Upper lobe of left lung (tissue), 6 donors: ENCODE data around the gene ZNF329. TPM values are rescaled to one million over a fixed set of nuclear protein-coding genes. Genes with fewer than 3 reads are reported as not detected.

Experiments used
- ATAC-seq, 2 donors: fragments of 200-7000 bp; cut with Tn5 transposase; one replicate each; pipeline ENCODE4 v1.9.1; 2022; ENCODE audit warnings: mild to moderate bottlenecking in 2 of 2, moderate library complexity in 2 of 2; ENCODE audit not compliant: low FRiP score in 2 of 2
- DNase-seq, 2 donors: peaks; one replicate each; pipeline ENCODE4 v3.0.0-alpha.2; 2019 to 2020
- H3K27ac ChIP-seq, 4 donors: fragments of 200-600 bp; sonication (generic); one replicate each; pipeline ENCODE4 v1.5.1; 2016 to 2019
- H3K27me3 ChIP-seq, 4 donors: fragments of 200-600 bp; sonication (generic); one replicate each; pipeline ENCODE4 v1.5.1; 2017 to 2019
- H3K36me3 ChIP-seq, 4 donors: fragments of 200-600 bp; sonication (generic); one replicate each; pipeline ENCODE4 v1.5.1; 2016 to 2019
- H3K4me1 ChIP-seq, 4 donors: fragments of 200-600 bp; sonication (generic); one replicate each; pipeline ENCODE4 v1.5.1; 2018 to 2019
- H3K4me3 ChIP-seq, 4 donors: fragments of 200-600 bp; sonication (generic); one replicate each; pipeline ENCODE4 v1.5.1; 2017 to 2019; ENCODE audit warnings: mild to moderate bottlenecking in 2 of 4, moderate library complexity in 1 of 4
- H3K9me3 ChIP-seq, 4 donors: fragments of 200-600 bp; sonication (generic); one replicate each; pipeline ENCODE4 v1.5.1; 2018 to 2019
- CTCF ChIP-seq, 6 experiments: fragments of 450-650 bp in 4 of 6; fragments of 200-600 bp in 2 of 6; sonication (generic) in 2 of 6; IDR thresholded peaks; one replicate each; pipeline ENCODE4 v1.5.1; 2016 to 2019; ENCODE audit warnings: antibody characterized with exemption in 6 of 6
- EP300 ChIP-seq, 4 donors: sonication (generic); formaldehyde crosslinking; IDR thresholded peaks; one replicate each; pipeline ENCODE4 v1.5.1; 2017; ENCODE audit warnings: antibody characterized with exemption in 4 of 4, control low read depth in 2 of 4
- POLR2A ChIP-seq, 4 donors: fragments of 450-650 bp; IDR thresholded peaks; one replicate each; pipeline ENCODE4 v1.5.1; 2016 to 2017; ENCODE audit warnings: antibody characterized with exemption in 4 of 4, mild to moderate bottlenecking in 2 of 4
- POLR2AphosphoS5 ChIP-seq, 2 donors: sonication (generic); formaldehyde crosslinking; IDR thresholded peaks; one replicate each; pipeline ENCODE4 v1.5.1; 2017; ENCODE audit warnings: antibody characterized with exemption in 2 of 2
- WGBS, 2 donors: methylation state at CpG; one replicate each; pipeline ENCODE4 v1.1.5; 2017 to 2018; 5-methylcytosine and 5-hydroxymethylcytosine counted together
- total RNA-seq, 6 donors: library from RNA; depleted of rRNA in 4 of 6; stranded (reverse); fragments of >200 nt in 4 of 6; gene quantifications; one replicate each; pipeline versions ENCODE4 v1.1.0 to v1.2.1, GENCODE V29; 2016 to 2021
- donor health status: DM: no; HTN: no; CAD: no; lungs with moderate emphysema.
- donor health status: DM: no; HTN: yes; CAD: no; lungs with severe emphysema.

Gene ZNF329
- total RNA-seq, 6 donors from 2014 or later = 4.9 to 18.4 (median 7.1) TPM

- H3K4me3 ChIP-seq = no peak overlapping the region
- no peaks in the 10 kb centered on the region for H3K4me1 ChIP-seq
- peaks cover 5 to 93% (median 77%) of the 10 kb centered on the region in 4 donors for H3K9me3 ChIP-seq
- WGBS, 2 donors = 96 to 98% methylated on average over 3 of the region's 3 CpGs
- no peak for TF ChIP-seq EP300 (IDR thresholded peaks at IDR 0.05)
- TF ChIP-seq POLR2A (IDR thresholded peaks at IDR 0.05) = no peak
- no peak for TF ChIP-seq CTCF (IDR thresholded peaks at IDR 0.05)
- TF ChIP-seq POLR2AphosphoS5 (IDR thresholded peaks at IDR 0.05) = no peak
- ATAC-seq (no peak), DNase-seq (no peak)
- peaks cover 0 to 42% (median 33%) of the 10 kb centered on the region in 4 donors for H3K36me3 ChIP-seq
- no peaks in the 10 kb centered on the region for H3K27me3 ChIP-seq
- H3K27ac ChIP-seq = no peak overlapping the region
Measured at GRCh38 chr19:58083021-58083420, 67.6 kb downstream of the ZNF329 start.

GRCh38 chr19:58079792-58080191, 70.8 kb downstream of the ZNF329 start:
- Histone ChIP-seq H3K4me1 (no peaks in the 10 kb centered on the region), H3K36me3 (peaks cover 0 to 11% (median 10%) of the 10 kb centered on the region in 4 donors), H3K27me3 (no peaks in the 10 kb centered on the region), H3K4me3 (no peak overlapping the region), H3K9me3 (peaks cover 5 to 82% (median 67%) of the 10 kb centered on the region in 4 donors), H3K27ac (no peak overlapping the region)
- WGBS, 2 donors = 96% methylated on average over 10 of the region's 10 CpGs
- ATAC-seq (no peak), DNase-seq (no peak)
- TF ChIP-seq POLR2AphosphoS5 (IDR thresholded peaks at IDR 0.05) (no peak), EP300 (IDR thresholded peaks at IDR 0.05) (no peak), CTCF (IDR thresholded peaks at IDR 0.05) (no peak), POLR2A (IDR thresholded peaks at IDR 0.05) (no peak)

Other genes starting within 250 kb of the ZNF329 start
- gene ZNF417, start 234.2 kb downstream of the ZNF329 start, total RNA-seq = 10 to 100 TPM in 5 of 6 donors, 1 to 10 TPM in 1; 7.3 to 24.1 (median 14.4) TPM
- gene ZNF418, start 215.4 kb downstream of the ZNF329 start, total RNA-seq = 10 to 100 TPM in 2 of 6 donors, 1 to 10 TPM in 4; 3.3 to 18.0 (median 5.7) TPM
- gene ZNF256, start 203.1 kb downstream of the ZNF329 start, total RNA-seq = 1 to 10 TPM; 1.1 to 4.9 (median 3.4) TPM
- gene C19orf18, start 176.3 kb downstream of the ZNF329 start, total RNA-seq = 1 to 10 TPM in 3 of 6 donors, under 1 TPM in 2, not detected in 1; 0.46 to 7.7 (median 1.2) TPM
- gene ZNF606, start 148.0 kb downstream of the ZNF329 start, total RNA-seq = 10 to 100 TPM in 5 of 6 donors, 1 to 10 TPM in 1; 9.6 to 40.9 (median 15.4) TPM
- 1 to 10 TPM in 2 of 6 donors, under 1 TPM in 1, not detected in 3; 0.61 to 2.1 (median 1.4) TPM for gene ZSCAN1, start 116.8 kb downstream of the ZNF329 start, total RNA-seq
- gene ZNF135, start 91.5 kb downstream of the ZNF329 start, total RNA-seq = 10 to 100 TPM in 1 of 6 donors, 1 to 10 TPM in 5; 1.7 to 11.5 (median 3.4) TPM
- gene ZSCAN18, start 52.6 kb downstream of the ZNF329 start, total RNA-seq = 100 to 1,000 TPM in 2 of 6 donors, 10 to 100 TPM in 4; 30.6 to 116 (median 74.1) TPM
- gene ZNF274, start 32.3 kb upstream of the ZNF329 start, total RNA-seq = 10 to 100 TPM; 19.0 to 63.9 (median 26.4) TPM
- 10 to 100 TPM; 12.8 to 36.7 (median 20.8) TPM for gene ZNF544, start 78.1 kb upstream of the ZNF329 start, total RNA-seq
- 10 to 100 TPM in 1 of 6 donors, 1 to 10 TPM in 5; 4.5 to 13.6 (median 7.1) TPM for gene ZNF8, start 128.2 kb upstream of the ZNF329 start, total RNA-seq
- gene ERVK3-1, start 154.6 kb upstream of the ZNF329 start, total RNA-seq = 10 to 100 TPM; 24.3 to 50.5 (median 37.0) TPM
- 1 to 10 TPM; 1.8 to 6.3 (median 3.7) TPM for gene ZSCAN22, start 176.2 kb upstream of the ZNF329 start, total RNA-seq
- 10 to 100 TPM in 5 of 6 donors, 1 to 10 TPM in 1; 8.4 to 26.6 (median 16.4) TPM for gene A1BG, start 202.7 kb upstream of the ZNF329 start, total RNA-seq
- gene ZNF497, start 212.0 kb upstream of the ZNF329 start, total RNA-seq = 10 to 100 TPM in 1 of 6 donors, 1 to 10 TPM in 5; 1.5 to 15.7 (median 4.0) TPM
- 1 to 10 TPM; 1.8 to 9.4 (median 3.7) TPM for gene ZNF837, start 230.2 kb upstream of the ZNF329 start, total RNA-seq
- 1,000 to 10,000 TPM in 1 of 6 donors, 100 to 1,000 TPM in 5; 291 to 1,408 (median 829) TPM for gene RPS5, start 236.5 kb upstream of the ZNF329 start, total RNA-seq
- gene RNF225, start 244.9 kb upstream of the ZNF329 start, total RNA-seq = 1 to 10 TPM in 2 of 6 donors, under 1 TPM in 1, not detected in 3; 0.27 to 5.2 (median 2.0) TPM